Activated T-helper 9 cell treated with anti-CD3 and anti-CD28 coated beads, Interleukin-2, amount 50 U/mL, for 16 hours (primary cell): Measurements from ENCODE around the gene UMPS.
"Not testable (repeated sequence)": the region's sequence is repeated elsewhere in the genome, so short reads cannot be mapped to it uniquely, and the experiment has no call there.

Source experiments
- DNase-seq: peaks from one replicate; pipeline ENCODE4 v3.0.0-alpha.2; 2020; ENCODE audit warnings: low read depth

Gene UMPS

GRCh38 chr3:124707223-124707622 lies 23.0 kb upstream of the UMPS start:
- not testable (repeated sequence) for DNase-seq

GRCh38 chr3:124707656-124708062 lies 22.6 kb upstream of the UMPS start:
- no peak for DNase-seq

- no peak for DNase-seq
Measured at GRCh38 chr3:124714223-124714853, 15.9 kb upstream of the UMPS start.

- DNase-seq: no peak
Measured at GRCh38 chr3:124722589-124722988, 7.7 kb upstream of the UMPS start.

- DNase-seq: no peak
Measured at GRCh38 chr3:124730941-124731297, 667 bp downstream of the UMPS start.

- DNase-seq: no peak
Measured at GRCh38 chr3:124731760-124732159, 1.5 kb downstream of the UMPS start.

- DNase-seq: no peak
Measured at GRCh38 chr3:124741027-124741426, 10.8 kb downstream of the UMPS start.

- DNase-seq: no peak
Measured at GRCh38 chr3:124745756-124746155, 15.5 kb downstream of the UMPS start.

DNA sequence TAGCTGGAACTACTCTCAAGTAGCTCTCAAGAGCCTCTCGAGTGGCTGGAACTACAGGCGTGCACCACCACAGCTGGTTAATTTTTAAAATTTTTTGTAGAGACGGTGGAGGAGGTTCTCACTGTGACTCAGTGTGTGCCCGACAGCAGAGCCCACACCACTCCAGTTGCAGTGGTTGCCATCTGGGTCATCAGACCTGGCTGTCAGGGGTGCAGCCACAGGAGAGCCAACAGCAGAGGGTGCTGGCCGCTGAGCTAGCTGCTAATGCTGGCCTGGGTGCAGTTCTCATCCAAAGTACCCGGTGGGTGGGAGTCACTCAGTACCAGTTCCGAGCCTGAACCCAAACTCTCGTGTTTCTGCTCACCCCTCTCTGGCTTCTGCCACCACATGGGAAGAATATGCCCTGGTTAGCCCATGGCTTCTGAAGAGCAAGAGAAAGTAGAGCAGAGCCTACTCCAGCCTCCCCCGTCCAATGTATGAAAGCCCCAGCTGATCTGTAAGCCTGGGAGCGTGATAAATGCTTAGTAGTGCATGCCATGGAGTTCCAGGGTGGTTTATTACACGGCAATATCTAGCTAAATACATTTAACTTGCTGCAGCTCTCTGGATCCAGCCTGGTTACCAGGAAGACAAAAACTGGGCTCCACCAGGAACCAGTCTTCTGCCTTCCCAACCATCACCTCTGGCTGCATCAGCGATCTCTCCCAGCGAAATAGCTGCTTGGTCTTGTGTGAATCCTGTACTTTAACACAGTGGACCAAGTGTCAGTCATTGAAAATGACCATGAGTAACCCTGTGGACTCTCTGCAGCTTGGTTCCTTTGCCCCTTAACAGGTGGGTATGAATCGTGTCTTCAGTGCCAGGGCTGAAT lies 17.1 kb downstream of the UMPS start:
- no peak for DNase-seq

DNA sequence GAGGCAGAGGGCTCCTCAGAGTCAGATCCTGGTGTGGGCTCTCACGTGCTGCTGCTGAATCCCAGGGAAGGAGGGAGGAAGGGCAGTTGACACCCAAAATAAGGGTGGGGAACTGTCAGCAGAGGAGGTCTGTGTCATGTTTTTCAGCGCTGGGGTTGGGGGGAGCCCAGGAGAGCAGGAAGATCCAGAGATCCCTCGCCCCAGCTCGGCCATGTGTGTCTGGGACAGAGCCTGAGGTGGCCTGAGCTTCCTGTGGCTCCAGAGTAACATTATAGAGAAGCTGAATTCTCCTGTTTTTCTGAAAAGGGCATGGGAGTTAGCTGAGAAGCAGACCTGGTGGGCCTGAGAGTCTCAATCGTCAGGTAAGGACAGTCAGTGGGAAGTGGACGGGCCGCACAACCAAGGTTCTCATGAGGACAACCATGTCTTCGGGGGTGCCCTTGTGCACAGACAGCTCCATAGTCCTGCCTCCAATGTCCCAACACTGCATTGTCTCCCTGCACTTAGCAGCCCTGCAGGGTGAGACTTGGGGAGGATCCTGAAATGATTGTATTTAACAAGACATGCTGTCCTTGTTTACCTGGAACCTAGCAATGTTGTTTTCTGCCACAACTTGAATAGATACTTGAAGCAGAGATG lies 18.4 kb downstream of the UMPS start:
- no peak for DNase-seq

- not testable (repeated sequence) for DNase-seq
Measured at GRCh38 chr3:124749877-124750276, 19.6 kb downstream of the UMPS start.

DNA sequence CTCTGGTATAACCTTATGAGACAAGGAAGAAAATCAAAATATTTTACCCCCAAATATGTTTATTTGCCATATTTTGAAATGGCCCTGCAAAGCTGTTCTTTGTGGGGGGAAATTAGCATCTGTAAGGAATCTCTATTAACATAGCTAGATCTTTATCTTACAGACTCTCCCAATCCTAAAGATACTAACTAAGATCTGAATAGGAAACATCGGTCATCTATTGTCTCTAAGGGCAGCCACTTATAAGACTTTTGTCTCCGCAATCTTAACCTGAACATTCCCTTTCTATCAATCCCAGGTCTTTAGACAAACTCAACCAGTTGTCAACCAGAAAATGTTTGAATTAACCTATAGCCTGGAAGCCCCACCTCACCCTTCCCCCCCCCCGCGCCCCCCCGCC lies 21.2 kb downstream of the UMPS start:
- DNase-seq: no peak

GRCh38 chr3:124752051-124752450 lies 21.8 kb downstream of the UMPS start:
- DNase-seq: no peak

GRCh38 chr3:124757926-124758325 lies 27.7 kb downstream of the UMPS start:
- not testable (repeated sequence) for DNase-seq

DNA sequence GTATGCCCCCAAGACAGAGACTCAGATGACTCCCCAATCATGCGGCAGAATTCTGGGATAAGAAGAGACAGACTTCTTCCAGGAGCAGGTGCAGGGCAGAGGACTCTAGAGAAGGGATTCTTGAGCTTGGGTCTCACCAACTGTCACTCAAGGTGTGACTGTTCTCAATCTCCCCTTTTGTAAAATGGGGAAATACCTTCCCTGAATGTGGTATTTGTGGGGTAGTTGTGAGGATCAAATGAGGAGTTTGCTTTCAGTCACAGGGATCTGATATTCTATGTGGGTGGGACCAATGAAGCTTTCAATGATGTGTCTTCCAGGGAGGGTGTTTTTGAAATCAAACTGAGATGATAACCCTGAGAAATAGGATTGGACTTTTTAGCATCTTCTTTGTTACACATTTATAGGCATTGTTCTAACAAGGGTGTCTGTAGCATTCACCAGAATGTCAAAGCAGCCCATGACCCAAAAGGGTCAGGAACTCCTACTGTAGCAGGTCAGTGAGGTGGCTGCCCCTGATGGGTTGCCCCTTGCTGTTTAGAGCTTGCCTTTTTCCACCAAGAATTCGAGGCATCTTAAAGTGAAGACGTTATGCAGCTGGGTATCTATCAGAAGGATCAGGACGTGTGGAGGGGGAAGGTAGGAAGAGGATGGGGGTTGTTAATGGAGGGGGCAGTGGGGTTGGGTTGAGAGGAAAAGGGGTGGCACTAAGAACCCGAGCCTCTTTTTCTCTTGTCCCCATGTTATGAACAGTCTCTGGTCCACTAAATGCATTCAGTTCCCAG lies 28.8 kb downstream of the UMPS start:
- DNase-seq: no peak

DNA sequence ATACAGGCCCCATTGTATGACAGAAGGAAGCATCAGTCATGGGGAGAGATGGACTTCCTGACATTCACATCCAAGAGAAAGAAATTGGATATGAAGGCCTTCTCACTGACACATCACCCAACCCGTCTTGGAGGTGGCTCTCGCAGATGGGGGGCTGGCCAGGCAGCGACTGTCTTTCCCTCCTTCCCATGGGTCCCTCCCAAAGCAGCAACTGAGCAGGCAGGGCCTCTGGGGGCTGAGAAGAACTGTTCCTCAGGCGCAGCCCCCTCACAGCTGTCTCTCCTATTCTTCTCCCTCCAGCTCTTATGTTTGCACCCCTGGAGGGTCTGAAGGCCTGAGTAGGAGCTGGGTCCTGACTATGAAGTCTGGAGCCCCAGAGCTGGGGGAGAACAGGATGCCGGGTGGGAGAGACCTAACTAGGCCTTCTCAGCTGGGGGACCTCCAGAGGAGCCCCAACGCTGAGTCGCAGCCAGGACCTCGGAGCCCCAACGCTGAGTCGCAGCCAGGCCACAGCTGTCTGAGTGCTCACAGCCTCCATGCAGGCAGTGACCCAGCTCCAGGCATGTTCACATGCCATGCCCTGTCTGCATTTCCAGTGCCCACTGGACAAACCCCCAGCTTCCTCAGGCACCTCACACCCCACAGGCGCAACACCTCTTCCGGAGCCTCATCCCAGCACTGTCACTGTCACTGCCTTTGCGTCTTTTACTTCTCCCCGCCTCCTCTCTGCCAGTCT lies 29.6 kb downstream of the UMPS start:
- no peak for DNase-seq

DNA sequence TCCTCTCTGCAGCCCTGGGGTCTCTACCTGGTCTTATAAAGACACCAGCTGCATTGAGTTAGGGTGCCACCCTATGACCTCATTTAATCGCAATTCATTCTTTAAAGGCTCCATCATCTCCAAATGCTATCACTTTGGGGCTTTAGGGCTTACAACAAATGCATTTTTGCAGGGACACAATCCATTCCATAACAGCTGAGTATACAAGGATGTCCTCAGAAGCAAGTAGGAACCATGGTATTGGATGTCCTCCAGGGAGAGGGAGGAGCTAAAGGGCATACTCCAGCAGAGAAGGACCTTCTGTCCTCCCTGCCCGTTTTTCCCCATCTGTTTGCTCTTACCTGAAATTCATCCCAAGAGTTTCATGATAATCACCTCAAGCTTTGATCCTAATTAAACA lies 30.3 kb downstream of the UMPS start:
- DNase-seq: no peak

GRCh38 chr3:124761250-124761796 lies 31.1 kb downstream of the UMPS start:
- DNase-seq: peak; percentile 61

DNA sequence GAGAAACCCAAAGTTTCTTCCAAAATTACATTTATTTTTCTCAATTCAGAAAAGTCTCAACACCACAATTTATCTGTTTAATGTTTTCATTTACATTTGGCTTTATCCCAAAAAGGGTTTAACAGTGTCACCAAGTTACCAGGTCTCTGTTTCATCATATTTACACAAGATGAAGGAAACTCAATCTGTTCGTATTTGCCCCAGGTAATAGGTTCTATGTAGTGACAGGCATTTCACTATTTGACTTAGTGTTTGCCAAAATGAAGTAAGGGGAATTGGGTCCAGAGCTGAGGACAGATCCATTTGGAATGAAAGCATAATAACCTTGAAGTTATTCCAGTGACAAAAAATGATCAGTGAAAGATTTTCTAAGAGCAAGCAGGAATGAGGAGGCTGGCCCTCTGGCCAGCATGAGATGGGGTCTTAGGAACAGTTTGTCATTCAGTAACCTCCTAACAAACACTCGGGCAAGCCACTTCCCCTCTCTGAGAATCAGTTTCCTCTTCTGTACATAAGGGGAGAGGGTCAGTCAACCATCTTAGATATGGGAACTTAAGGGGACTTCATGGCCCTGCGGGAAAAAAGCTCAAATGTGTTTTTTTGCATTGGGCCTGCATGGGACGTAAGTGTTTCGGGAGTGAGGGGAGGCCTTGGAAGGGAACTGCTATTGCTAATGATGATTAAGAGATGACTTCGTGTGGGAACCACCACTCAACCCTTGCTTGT lies 31.8 kb downstream of the UMPS start:
- DNase-seq: no peak

- no peak for DNase-seq
Measured at GRCh38 chr3:124762661-124763011, 32.4 kb downstream of the UMPS start.

DNA sequence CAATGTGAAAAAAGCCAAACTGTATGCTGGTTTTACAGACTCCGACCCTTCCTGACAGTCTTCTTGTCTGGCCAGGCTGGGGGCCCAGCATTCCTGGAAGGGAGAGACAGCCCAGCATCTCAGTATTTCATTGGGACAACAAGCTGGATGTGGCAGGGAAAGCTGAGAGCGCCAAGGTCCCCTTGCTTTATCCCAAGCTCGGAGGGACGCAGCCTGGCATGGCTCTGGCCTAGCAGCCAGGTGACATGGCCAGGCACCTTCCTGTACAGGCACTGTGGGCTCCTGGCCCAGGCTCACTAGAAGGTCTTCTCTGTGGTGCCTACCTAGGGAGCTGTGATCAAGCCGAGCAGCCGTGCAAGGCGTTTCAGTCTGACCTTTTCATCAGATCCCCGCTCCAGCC lies 33.0 kb downstream of the UMPS start:
- no peak for DNase-seq
